Measurements from ENCODE around the gene CEBPE. TPM values are rescaled to one million over a fixed set of nuclear protein-coding genes. Genes with fewer than 3 reads are reported as not detected.

Gene CEBPE
- total RNA-seq = not detected in 2 replicates

- DNase-seq (ENCODE audit: low read depth in 2 of 2) = no peak
Observed at GRCh38 chr14:23118506-23119362, at the start of gene CEBPE. TSS of gene CEBPE (minus strand) at chr14:23119255. CDS start at chr14:23119091, 164 bp downstream.

GRCh38 chr14:23168246-23168645 is 49.2 kb upstream of the CEBPE start:
- no peak for DNase-seq (ENCODE audit: low read depth in 2 of 2)

GRCh38 chr14:23167116-23167847 is 48.2 kb upstream of the CEBPE start:
- no peak for DNase-seq (ENCODE audit: low read depth in 2 of 2)

- no peak for DNase-seq (ENCODE audit: low read depth in 2 of 2)
Observed at GRCh38 chr14:23164949-23165348, 45.9 kb upstream of the CEBPE start.

GRCh38 chr14:23164250-23164649 is 45.2 kb upstream of the CEBPE start:
- no peak for DNase-seq (ENCODE audit: low read depth in 2 of 2)

GRCh38 chr14:23163830-23164229 is 44.8 kb upstream of the CEBPE start:
- no peak for DNase-seq (ENCODE audit: low read depth in 2 of 2)

GRCh38 chr14:23162800-23163199 is 43.7 kb upstream of the CEBPE start:
- DNase-seq (ENCODE audit: low read depth in 2 of 2) = no peak

GRCh38 chr14:23162005-23162404 is 43.0 kb upstream of the CEBPE start:
- DNase-seq (ENCODE audit: low read depth in 2 of 2) = no peak

- no peak for DNase-seq (ENCODE audit: low read depth in 2 of 2)
Observed at GRCh38 chr14:23160924-23161522, 42.0 kb upstream of the CEBPE start.

GRCh38 chr14:23159532-23159931 is 40.5 kb upstream of the CEBPE start:
- DNase-seq (ENCODE audit: low read depth in 2 of 2) = no peak

- DNase-seq (ENCODE audit: low read depth in 2 of 2) = no peak
Observed at GRCh38 chr14:23158779-23159178, 39.7 kb upstream of the CEBPE start.

- DNase-seq (ENCODE audit: low read depth in 2 of 2) = peak in 1 of 2 donors; percentile 37
Observed at GRCh38 chr14:23154964-23155587, 36.0 kb upstream of the CEBPE start.

GRCh38 chr14:23153851-23154796 is 35.1 kb upstream of the CEBPE start:
- no peak for DNase-seq (ENCODE audit: low read depth in 2 of 2)

- no peak for DNase-seq (ENCODE audit: low read depth in 2 of 2)
Observed at GRCh38 chr14:23151342-23151741, 32.3 kb upstream of the CEBPE start.

GRCh38 chr14:23149745-23150144 is 30.7 kb upstream of the CEBPE start:
- no peak for DNase-seq (ENCODE audit: low read depth in 2 of 2)

- DNase-seq (ENCODE audit: low read depth in 2 of 2) = no peak
Observed at GRCh38 chr14:23148591-23149249, 29.7 kb upstream of the CEBPE start.

- DNase-seq (ENCODE audit: low read depth in 2 of 2) = no peak
Observed at GRCh38 chr14:23147676-23148075, 28.6 kb upstream of the CEBPE start.

- no peak for DNase-seq (ENCODE audit: low read depth in 2 of 2)
Observed at GRCh38 chr14:23146980-23147379, 27.9 kb upstream of the CEBPE start.

GRCh38 chr14:23146351-23146910 is 27.4 kb upstream of the CEBPE start:
- no peak for DNase-seq (ENCODE audit: low read depth in 2 of 2)

Measured in dermis microvascular lymphatic vessel endothelial cell (primary cell).